Renal pelvis (tissue), 12 donors: Measurements from ENCODE around the gene MAGED4B. TPM values are rescaled to one million over a fixed set of nuclear protein-coding genes. Genes with fewer than 3 reads are reported as not detected.
"Not testable (repeated sequence)": the region's sequence is repeated elsewhere in the genome, so short reads cannot be mapped to it uniquely, and the experiment has no call there.

Experiments
- DNase-seq: peaks from one replicate; pipeline ENCODE4 v3.0.0-alpha.2; 2013
- long read RNA-seq, 16 experiments: transcript quantifications; one replicate each; lab custom pipeline, GENCODE V29; 2026
- polyA plus RNA-seq, 3 donors: library from polyadenylated mRNA; unstranded; fragments of 120-200 nt; gene quantifications; one replicate each; pipeline ENCODE4 v1.2.1, GENCODE V29; 2013; ENCODE audit not compliant: insufficient read length in 3 of 3

Gene MAGED4B
- 10 to 100 TPM; 65.6 to 87.9 (median 85.4) TPM for polyA plus RNA-seq
- long read RNA-seq, donor 1, partial matches to known transcripts, result 28 of 28 reads
- long read RNA-seq, donor 1, other reads (novel, unspliced or antisense), result 0 of 28 reads
- long read RNA-seq, donor 2, transcript MAGED4B-201 (13 exons, 2,578 nt), result major isoform, 7 of 46 reads
- long read RNA-seq, donor 2, partial matches to known transcripts, result 37 of 46 reads
- long read RNA-seq, donor 2, other reads (novel, unspliced or antisense), result 0 of 46 reads
- long read RNA-seq, donor 3, partial matches to known transcripts, result 52 of 55 reads
- long read RNA-seq, donor 3, other reads (novel, unspliced or antisense), result 0 of 55 reads
- long read RNA-seq, donor 4, partial matches to known transcripts, result 36 of 39 reads
- long read RNA-seq, donor 4, other reads (novel, unspliced or antisense), result 0 of 39 reads
- long read RNA-seq, donor 5, partial matches to known transcripts, result 5 of 6 reads
- long read RNA-seq, donor 5, other reads (novel, unspliced or antisense), result 0 of 6 reads
- long read RNA-seq, donor 6, partial matches to known transcripts, result 7 of 8 reads
- long read RNA-seq, donor 6, other reads (novel, unspliced or antisense), result 0 of 8 reads
- long read RNA-seq, donor 7, partial matches to known transcripts, result 21 of 23 reads
- long read RNA-seq, donor 7, other reads (novel, unspliced or antisense), result 0 of 23 reads
- long read RNA-seq, donor 8, partial matches to known transcripts, result 24 of 25 reads
- long read RNA-seq, donor 8, other reads (novel, unspliced or antisense), result 0 of 25 reads
- long read RNA-seq, donor 9, partial matches to known transcripts, result 51 of 54 reads
- long read RNA-seq, donor 9, other reads (novel, unspliced or antisense), result 0 of 54 reads
- long read RNA-seq, donor 10, partial matches to known transcripts, result 46 of 48 reads
- long read RNA-seq, donor 10, other reads (novel, unspliced or antisense), result 0 of 48 reads
- long read RNA-seq, donor 11, partial matches to known transcripts, result 20 of 21 reads
- long read RNA-seq, donor 11, other reads (novel, unspliced or antisense), result 0 of 21 reads
- long read RNA-seq, donor 12, transcript MAGED4B-201 (13 exons, 2,578 nt), result major isoform, 5 of 84 reads
- long read RNA-seq, donor 12, partial matches to known transcripts, result 77 of 84 reads
- long read RNA-seq, donor 12, other reads (novel, unspliced or antisense), result 0 of 84 reads
- long read RNA-seq, donor 13, partial matches to known transcripts, result 19 of 19 reads
- long read RNA-seq, donor 13, other reads (novel, unspliced or antisense), result 0 of 19 reads
- long read RNA-seq, donor 14, partial matches to known transcripts, result 82 of 83 reads
- long read RNA-seq, donor 14, other reads (novel, unspliced or antisense), result 0 of 83 reads
- long read RNA-seq, donor 15, transcript MAGED4B-201 (13 exons, 2,578 nt), result major isoform, 7 of 20 reads
- long read RNA-seq, donor 15, partial matches to known transcripts, result 11 of 20 reads
- long read RNA-seq, donor 15, other reads (novel, unspliced or antisense), result 0 of 20 reads
- long read RNA-seq, donor 16, partial matches to known transcripts, result 30 of 31 reads
- long read RNA-seq, donor 16, other reads (novel, unspliced or antisense), result 0 of 31 reads

- DNase-seq, result not testable (repeated sequence)
These were observed at the start of gene MAGED4B for GRCh38 chrX:52068666-52069640. Gene MAGED4B (minus strand): TSS chrX:52069183. CDS start chrX:52068172, 1,011 bp downstream.

- no peak for DNase-seq
These were observed 49.3 kb upstream of the MAGED4B start for GRCh38 chrX:52118262-52118661.

- DNase-seq, result no peak
These were observed 13.6 kb upstream of the MAGED4B start for GRCh38 chrX:52082578-52082977.

- DNase-seq, result no peak
These were observed 9.1 kb upstream of the MAGED4B start for GRCh38 chrX:52078131-52078530.

- not testable (repeated sequence) for DNase-seq
These were observed 26.7 kb downstream of the MAGED4B start for GRCh38 chrX:52042288-52042687.

GRCh38 chrX:52034211-52034610, 34.8 kb downstream of the MAGED4B start:
- DNase-seq, result no peak

- no peak for DNase-seq
These were observed 37.6 kb downstream of the MAGED4B start for GRCh38 chrX:52031371-52031770.

- DNase-seq, result no peak
These were observed 53.2 kb downstream of the MAGED4B start for GRCh38 chrX:52015794-52016193.

Other genes with a start within 250 kb of the MAGED4B start
- 100 to 1,000 TPM; 305 to 356 (median 318) TPM for gene MAGED1, start 175.6 kb downstream of the MAGED4B start, polyA plus RNA-seq
- 10 to 100 TPM; 38.4 to 73.3 (median 40.1) TPM for gene MAGED4, start 115.7 kb upstream of the MAGED4B start, polyA plus RNA-seq